ENCODE data around the gene CCER1. TPM values are rescaled to one million over a fixed set of nuclear protein-coding genes. Genes with fewer than 3 reads are reported as not detected.
"Not testable (repeated sequence)": the region's sequence is repeated elsewhere in the genome, so short reads cannot be mapped to it uniquely, and the experiment has no call there.

Gene CCER1, protein sequence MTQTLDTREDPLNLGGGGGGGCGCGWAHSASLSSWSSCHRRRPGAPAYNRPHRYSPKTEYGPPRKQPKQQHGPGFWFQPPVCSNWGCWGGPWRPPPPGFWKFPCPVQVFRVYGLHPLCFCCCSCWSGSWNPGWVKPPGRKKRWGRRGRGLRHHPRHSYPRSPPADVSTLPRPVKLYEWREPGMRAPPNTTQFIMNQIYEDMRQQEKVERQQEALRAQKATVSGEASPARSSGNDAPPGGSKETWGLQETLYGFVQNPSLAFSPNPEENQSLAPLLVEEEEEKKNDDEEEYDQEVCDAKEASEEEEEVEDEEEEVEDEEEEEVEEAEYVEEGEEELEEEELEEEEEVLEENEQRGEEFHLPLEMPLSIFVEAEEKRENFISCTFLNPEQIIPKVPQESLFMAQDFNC
- not detected for total RNA-seq
- not detected for polyA plus RNA-seq
- 0 to 0.06 (median 0) reads per million in 6 experiments for total RNA-seq

DNA sequence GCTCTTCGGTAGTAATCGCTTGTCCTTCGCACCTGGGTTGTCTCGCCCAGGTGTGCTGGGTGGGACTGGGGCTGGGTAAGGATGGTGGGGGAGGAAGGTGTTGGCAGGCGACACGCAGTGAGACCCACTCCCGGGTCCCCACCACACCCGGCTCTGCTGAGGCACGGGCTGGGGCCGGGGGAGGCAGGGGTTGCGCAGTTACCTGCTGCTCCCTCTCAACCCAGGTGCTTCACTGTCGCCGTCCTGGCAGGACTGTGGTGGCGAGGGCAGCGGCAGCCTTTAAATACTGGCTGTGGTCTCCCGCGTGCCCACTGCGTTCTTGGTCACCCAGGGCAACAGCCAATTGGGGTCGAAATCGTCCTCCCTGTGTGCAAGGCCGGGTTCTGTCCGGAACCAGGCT, at the start of gene CCER1:
CCER1 (minus strand) TSS at position 256 of the 400 bp plus-strand sequence. CDS start 434 bp downstream, outside the sequence.
- POLR2A ChIA-PET, result no interaction called here
- Mint-ChIP-seq H3K36me3 (no peaks in the 10 kb centered on the region), H3K9me3 (no peaks in the 10 kb centered on the region), H3K27me3 (peaks cover 0 to 6% (median 0%) of the 10 kb centered on the region in 5 donors), H3K4me1 (no peaks in the 10 kb centered on the region), H3K27ac (no peak within 1 kb of the TSS), H3K4me3 (no peak within 1 kb of the TSS)
- ATAC-seq (no peak), DNase-seq (no peak)

DNA sequence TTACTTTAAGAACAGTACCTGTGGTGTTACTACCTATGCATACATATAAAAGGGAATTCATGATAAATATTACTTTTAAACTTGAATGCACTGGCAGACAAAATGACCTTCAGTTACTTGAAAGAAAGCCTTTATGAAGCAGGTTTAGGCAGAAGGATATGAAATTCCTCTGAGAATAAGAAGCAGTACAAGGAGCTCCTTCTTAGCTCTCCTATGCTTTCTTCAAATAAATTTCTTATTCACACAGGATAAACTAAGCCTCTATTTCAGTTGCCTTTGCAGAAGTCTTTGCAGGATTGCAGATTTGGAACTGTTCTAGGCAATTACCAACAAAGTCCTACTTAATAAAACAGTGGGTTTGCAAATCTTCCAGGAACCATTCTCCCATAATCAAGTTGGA, 48.8 kb upstream of the CCER1 start:
- DNase-seq (no peak), ATAC-seq (no peak)
- POLR2A ChIA-PET, result no interaction called here
- Mint-ChIP-seq H3K36me3 (no peaks in the 10 kb centered on the region), H3K27ac (no peak overlapping the region), H3K27me3 (peaks cover 0 to 4% (median 0%) of the 10 kb centered on the region in 5 donors), H3K9me3 (no peaks in the 10 kb centered on the region), H3K4me3 (no peak overlapping the region), H3K4me1 (no peaks in the 10 kb centered on the region)

DNA sequence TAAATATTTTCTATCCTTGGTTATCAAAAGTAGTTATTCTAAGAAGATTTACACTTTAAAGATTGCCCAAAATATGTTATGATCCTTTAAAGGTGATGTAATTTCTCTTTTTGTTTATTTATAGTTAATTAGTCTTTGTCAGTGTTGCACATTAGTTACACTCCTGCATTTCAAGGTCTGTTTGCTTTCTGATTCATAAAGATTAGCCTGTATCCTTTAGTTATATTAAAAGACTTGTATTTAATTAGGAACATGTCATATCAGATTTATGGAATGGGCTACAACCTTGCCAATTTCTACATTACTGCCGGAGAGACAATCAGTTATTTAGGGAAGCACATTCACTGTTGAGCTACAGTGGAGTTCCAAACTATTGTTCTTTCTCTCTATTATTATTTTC, 46.3 kb upstream of the CCER1 start:
- DNase-seq (no peak), ATAC-seq (no peak)
- Mint-ChIP-seq H3K4me3 (no peak overlapping the region), H3K27me3 (peaks cover 0 to 4% (median 0%) of the 10 kb centered on the region in 5 donors), H3K4me1 (no peaks in the 10 kb centered on the region), H3K36me3 (no peaks in the 10 kb centered on the region), H3K27ac (no peak overlapping the region), H3K9me3 (no peaks in the 10 kb centered on the region)
- POLR2A ChIA-PET, result no interaction called here

DNA sequence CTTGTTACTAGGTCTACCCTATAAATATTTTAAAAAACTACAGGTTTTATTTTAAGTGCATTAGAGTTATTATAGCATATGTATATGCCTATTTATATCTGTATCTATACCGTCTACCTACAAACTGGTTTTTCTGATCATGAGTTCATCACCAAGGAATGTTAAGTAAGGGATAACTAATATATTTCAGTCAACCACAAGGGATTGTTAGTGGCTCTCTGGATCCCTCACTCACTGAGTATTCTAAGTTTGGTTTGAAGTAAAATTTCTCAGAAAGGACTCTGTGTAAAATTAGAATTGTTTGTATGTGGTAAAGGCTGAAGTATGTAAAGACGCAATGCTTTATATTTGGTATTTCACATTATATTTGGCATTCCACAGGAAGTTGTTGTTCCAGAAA, 45.0 kb upstream of the CCER1 start:
- Mint-ChIP-seq H3K27me3 (peaks cover 0 to 4% (median 0%) of the 10 kb centered on the region in 5 donors), H3K36me3 (no peaks in the 10 kb centered on the region), H3K4me1 (no peaks in the 10 kb centered on the region), H3K4me3 (no peak overlapping the region), H3K27ac (no peak overlapping the region), H3K9me3 (no peaks in the 10 kb centered on the region)
- DNase-seq, result no peak
- ATAC-seq, result no peak
- POLR2A ChIA-PET, result no interaction called here

DNA sequence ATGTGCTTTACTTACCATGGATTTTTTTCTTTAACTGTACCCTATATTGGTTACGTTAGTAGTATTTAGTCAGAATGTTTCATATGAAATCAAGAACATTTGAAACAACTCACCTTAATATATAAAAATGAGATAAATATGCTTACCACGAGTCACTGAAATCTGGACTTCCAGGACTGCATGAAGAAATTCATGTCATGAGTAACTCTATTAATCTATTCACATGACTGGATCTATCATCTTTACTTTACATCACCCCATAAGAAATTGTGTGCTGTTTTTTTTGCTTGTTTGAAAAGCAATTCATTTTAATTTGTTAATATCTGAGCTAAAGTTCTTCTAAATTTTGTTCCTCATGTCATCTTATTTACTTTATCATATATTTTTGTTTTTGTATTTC, 44.6 kb upstream of the CCER1 start:
- no peak for DNase-seq
- Mint-ChIP-seq H3K27me3 (peaks cover 0 to 4% (median 0%) of the 10 kb centered on the region in 5 donors), H3K4me1 (no peaks in the 10 kb centered on the region), H3K9me3 (no peaks in the 10 kb centered on the region), H3K36me3 (no peaks in the 10 kb centered on the region), H3K27ac (no peak overlapping the region), H3K4me3 (no peak overlapping the region)
- no peak for ATAC-seq
- POLR2A ChIA-PET, result no interaction called here

DNA sequence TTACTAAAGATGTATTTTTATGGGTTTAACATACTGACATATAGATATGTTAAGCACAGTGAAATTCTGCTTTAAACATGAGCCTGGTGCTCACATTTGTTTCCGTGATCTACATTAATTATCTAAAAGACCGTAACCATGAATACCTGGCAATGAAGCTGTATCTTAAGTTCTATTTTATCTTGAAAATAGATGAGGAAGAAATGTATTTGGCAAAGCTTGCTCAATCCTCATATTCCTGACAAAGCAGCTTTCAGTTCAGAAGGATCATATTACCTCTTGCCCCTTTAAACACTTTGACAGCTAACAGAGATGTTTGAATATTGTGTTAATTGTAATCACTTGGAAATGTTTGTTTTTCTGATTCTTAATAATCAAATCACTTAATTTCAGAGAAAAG, 40.0 kb upstream of the CCER1 start:
- POLR2A ChIA-PET, result no interaction called here
- peaks cover 0 to 2% (median 0%) of the 10 kb centered on the region in 5 donors for H3K27me3 Mint-ChIP-seq
- no peaks in the 10 kb centered on the region for H3K36me3 Mint-ChIP-seq
- H3K4me3 Mint-ChIP-seq, result no peak overlapping the region
- H3K9me3 Mint-ChIP-seq, result no peaks in the 10 kb centered on the region
- H3K4me1 Mint-ChIP-seq, result no peaks in the 10 kb centered on the region
- H3K27ac Mint-ChIP-seq, result no peak overlapping the region
- DNase-seq, result no peak
- no peak for ATAC-seq

DNA sequence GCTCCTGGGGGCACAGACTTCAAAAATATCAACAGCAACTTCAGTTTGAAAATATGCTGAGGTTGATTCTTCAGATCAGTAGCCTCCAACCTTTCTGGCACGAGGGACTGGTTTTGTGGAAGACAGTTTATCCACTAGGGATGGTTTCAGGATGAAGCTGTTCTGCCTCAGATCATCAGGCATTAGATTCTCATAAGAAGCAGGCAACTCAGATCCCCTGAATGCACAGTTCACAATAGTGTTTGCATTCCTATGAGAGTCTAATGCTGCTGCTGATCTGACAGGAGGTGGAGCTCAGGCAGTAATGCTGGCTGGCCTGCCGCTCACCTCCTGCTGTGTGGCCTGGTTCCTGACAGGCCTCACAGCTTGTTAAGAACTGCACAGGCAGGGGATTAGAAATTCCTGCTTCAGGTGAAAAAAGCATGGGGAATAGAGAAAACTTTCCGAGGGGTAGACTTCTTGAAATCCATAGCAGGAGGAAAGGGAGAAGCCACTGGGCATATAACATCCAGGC, 37.0 kb upstream of the CCER1 start:
- peaks cover 0 to 6% (median 0%) of the 10 kb centered on the region in 9 donors for H3K9me3 Mint-ChIP-seq
- H3K27me3 Mint-ChIP-seq, result peaks cover 0 to 2% (median 0%) of the 10 kb centered on the region in 5 donors
- peak overlapping the region in 1 of 10 donors; percentile 35 for H3K27ac Mint-ChIP-seq
- POLR2A ChIA-PET, result no interaction called here
- no peaks in the 10 kb centered on the region for H3K36me3 Mint-ChIP-seq
- no peak overlapping the region for H3K4me3 Mint-ChIP-seq
- DNase-seq, result no peak
- no peak for ATAC-seq
- no peaks in the 10 kb centered on the region for H3K4me1 Mint-ChIP-seq

DNA sequence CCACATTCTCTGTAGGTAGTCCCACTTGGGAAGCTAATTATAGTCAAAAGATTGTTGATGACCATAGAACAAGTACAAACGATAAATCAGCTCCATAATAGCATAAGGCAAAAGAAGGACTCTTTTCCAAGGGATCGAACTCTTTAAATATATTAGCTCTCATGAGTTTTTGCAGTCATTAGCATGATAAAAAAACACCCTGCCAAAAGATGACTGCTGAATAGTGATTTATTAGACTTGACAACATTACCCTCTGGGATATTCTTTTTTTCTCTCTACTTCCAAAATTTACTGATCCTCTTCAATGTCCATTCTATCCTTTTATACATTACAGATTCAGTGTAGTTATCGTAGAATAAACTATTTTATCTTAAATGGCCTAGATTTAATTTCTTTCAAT, 35.6 kb upstream of the CCER1 start:
- H3K9me3 Mint-ChIP-seq, result peaks cover 0 to 9% (median 0%) of the 10 kb centered on the region in 9 donors
- H3K36me3 Mint-ChIP-seq, result no peaks in the 10 kb centered on the region
- no peak overlapping the region for H3K4me3 Mint-ChIP-seq
- H3K27me3 Mint-ChIP-seq, result peaks cover 0 to 2% (median 0%) of the 10 kb centered on the region in 5 donors
- no peak overlapping the region for H3K27ac Mint-ChIP-seq
- POLR2A ChIA-PET, result no interaction called here
- ATAC-seq (no peak), DNase-seq (no peak)
- H3K4me1 Mint-ChIP-seq, result no peaks in the 10 kb centered on the region

DNA sequence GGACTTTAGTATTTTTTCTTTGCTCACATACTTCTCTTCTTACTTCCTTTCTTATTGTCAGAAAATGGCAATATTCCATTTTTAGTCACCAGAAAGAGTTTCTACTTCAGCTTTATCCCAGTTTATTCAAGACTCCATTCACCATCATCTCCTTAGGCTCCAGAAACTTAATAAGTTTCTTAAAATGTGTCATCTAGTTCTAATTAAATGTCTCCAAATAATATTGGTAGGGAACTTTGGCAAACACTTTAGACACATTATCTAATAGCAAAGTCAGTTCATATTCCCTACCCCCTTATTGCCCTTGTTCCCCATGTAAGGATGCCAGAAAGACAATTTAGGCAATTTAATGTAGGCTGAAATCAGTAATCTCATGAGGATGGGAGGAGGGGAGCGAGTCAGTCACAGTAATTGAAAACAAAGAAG, 34.7 kb upstream of the CCER1 start:
- H3K4me3 Mint-ChIP-seq, result no peak overlapping the region
- H3K27me3 Mint-ChIP-seq, result peaks cover 0 to 2% (median 0%) of the 10 kb centered on the region in 5 donors
- no peak overlapping the region for H3K27ac Mint-ChIP-seq
- no peak for ATAC-seq
- POLR2A ChIA-PET, result no interaction called here
- DNase-seq, result no peak
- H3K9me3 Mint-ChIP-seq, result peaks cover 0 to 9% (median 0%) of the 10 kb centered on the region in 9 donors
- no peaks in the 10 kb centered on the region for H3K36me3 Mint-ChIP-seq
- H3K4me1 Mint-ChIP-seq, result no peaks in the 10 kb centered on the region

DNA sequence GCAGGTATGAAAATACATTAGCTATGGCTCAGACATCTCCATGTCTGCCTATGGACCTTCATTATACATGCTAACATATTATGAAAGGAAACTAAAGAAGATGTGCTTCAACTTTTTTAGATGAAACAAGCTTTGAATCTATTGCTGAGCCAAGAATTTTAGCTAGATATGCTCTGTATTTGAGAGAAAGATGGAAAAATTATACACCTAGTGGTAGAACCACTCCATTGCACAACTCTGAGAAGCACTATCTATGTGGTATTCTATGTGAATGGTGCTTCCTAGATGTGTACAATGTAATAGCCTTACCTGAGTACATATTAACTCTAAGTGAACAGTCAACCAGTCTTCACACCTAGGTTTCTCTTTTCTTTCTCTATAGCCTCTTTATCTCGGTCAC, 32.5 kb upstream of the CCER1 start:
- DNase-seq (no peak), ATAC-seq (peak in 1 of 2 donors; percentile 23)
- peaks cover 0 to 9% (median 0%) of the 10 kb centered on the region in 9 donors for H3K9me3 Mint-ChIP-seq
- peaks cover 0 to 2% (median 0%) of the 10 kb centered on the region in 5 donors for H3K27me3 Mint-ChIP-seq
- POLR2A ChIA-PET, result no interaction called here
- H3K36me3 Mint-ChIP-seq, result no peaks in the 10 kb centered on the region
- H3K4me3 Mint-ChIP-seq, result no peak overlapping the region
- no peaks in the 10 kb centered on the region for H3K4me1 Mint-ChIP-seq
- H3K27ac Mint-ChIP-seq, result no peak overlapping the region

DNA sequence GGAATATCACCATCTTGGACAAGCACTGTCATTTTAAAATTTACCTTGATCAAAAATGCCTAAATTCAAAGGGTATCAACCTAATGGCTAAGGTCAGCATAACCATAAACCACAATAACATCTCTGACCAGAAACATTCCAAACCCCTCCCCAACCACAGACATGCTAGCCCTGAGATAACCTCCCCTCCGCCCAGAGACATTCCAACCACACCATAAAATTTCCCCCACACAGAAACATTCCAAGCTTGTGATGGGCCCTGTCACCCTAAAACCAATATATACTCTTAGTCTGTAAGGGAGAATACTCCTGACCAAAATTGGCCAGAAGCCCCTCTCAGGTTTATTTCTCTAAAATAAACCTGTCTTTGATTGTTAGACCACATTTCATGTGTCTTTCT, 32.1 kb upstream of the CCER1 start:
- DNase-seq, result no peak
- Mint-ChIP-seq H3K9me3 (peaks cover 0 to 9% (median 0%) of the 10 kb centered on the region in 9 donors), H3K4me3 (no peak overlapping the region), H3K27me3 (peaks cover 0 to 4% (median 0%) of the 10 kb centered on the region in 5 donors), H3K27ac (no peak overlapping the region), H3K4me1 (no peaks in the 10 kb centered on the region), H3K36me3 (no peaks in the 10 kb centered on the region)
- POLR2A ChIA-PET, result no interaction called here
- no peak for ATAC-seq

DNA sequence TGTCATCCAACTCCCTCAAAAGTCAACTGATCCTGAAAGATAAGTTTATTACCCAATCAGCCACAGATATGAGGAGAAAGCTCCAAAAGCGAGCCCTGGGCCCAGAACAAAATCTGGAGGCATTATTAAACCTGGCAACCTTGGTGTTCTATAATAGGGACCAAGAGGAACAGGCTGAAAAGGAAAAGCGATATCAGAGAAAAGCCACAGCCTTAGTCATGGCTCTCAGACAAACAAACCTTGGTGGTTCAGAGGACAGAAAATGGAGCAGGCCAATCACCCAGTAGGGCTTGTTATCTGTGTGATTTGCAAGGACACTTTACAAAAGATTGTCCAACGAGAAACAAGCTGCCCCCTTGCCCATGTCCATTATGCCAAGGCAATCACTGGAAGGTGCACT, 30.4 kb upstream of the CCER1 start:
- H3K27me3 Mint-ChIP-seq, DNase-seq, ATAC-seq, H3K27ac Mint-ChIP-seq, H3K4me3 Mint-ChIP-seq, H3K36me3 Mint-ChIP-seq, H3K9me3 Mint-ChIP-seq, POLR2A ChIA-PET, H3K4me1 Mint-ChIP-seq: not testable (repeated sequence)

DNA sequence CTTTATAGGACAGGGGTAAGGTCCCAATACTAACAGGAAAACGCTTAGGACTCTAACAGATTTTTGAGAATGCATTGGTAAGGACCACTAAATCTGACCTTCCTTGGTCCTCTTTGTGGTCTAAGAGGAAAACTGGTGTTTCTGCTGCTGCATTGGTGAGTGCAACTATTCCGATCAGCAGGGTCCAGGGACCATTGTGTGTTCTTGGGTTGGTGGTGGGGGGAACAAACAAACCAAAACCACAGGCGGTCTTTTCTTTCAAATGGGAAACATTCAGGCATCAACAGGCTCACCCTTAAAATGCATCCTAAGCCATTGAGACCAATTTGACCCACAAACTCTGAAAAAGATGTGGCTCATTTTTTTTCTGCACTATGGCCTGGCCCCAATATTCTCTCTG, 29.1 kb upstream of the CCER1 start:
- peaks cover 0 to 9% (median 0%) of the 10 kb centered on the region in 9 donors for H3K9me3 Mint-ChIP-seq
- DNase-seq, result no peak
- POLR2A ChIA-PET, result no interaction called here
- H3K27me3 Mint-ChIP-seq, result peaks cover 0 to 4% (median 0%) of the 10 kb centered on the region in 5 donors
- H3K27ac Mint-ChIP-seq, result no peak overlapping the region
- H3K4me3 Mint-ChIP-seq, result no peak overlapping the region
- no peaks in the 10 kb centered on the region for H3K4me1 Mint-ChIP-seq
- no peaks in the 10 kb centered on the region for H3K36me3 Mint-ChIP-seq
- no peak for ATAC-seq
